ENCODE data around the gene PYGM.

- TF ChIP-seq CBX3 (IDR thresholded peaks at IDR 0.05; ENCODE audit: low read depth), result no peak
- no peak for TF ChIP-seq CTCF (IDR thresholded peaks at IDR 0.05 in 2 of 3, conservative IDR thresholded peaks at IDR 0.05 in 1 of 3; ENCODE audit: borderline replicate concordance in 1 of 3, insufficient read depth in 1 of 3, low read depth in 2 of 3, low read length in 2 of 3)
- no peak for TF ChIP-seq MAX (IDR thresholded peaks at IDR 0.05)
- TF ChIP-seq SRF (IDR thresholded peaks at IDR 0.05; ENCODE audit: low read depth), result no peak
- no peak for TF ChIP-seq JUND (IDR thresholded peaks at IDR 0.05)
- TF ChIP-seq RAD21 (IDR thresholded peaks at IDR 0.05; ENCODE audit: low read depth), result no peak
- TF ChIP-seq POLR2AphosphoS5 (IDR thresholded peaks at IDR 0.05; ENCODE audit: low read depth, low read length), result no peak
- TF ChIP-seq EZH2 (IDR thresholded peaks at IDR 0.05), result no peak
- no peak for TF ChIP-seq POLR2A (IDR thresholded peaks at IDR 0.05; ENCODE audit: borderline replicate concordance, extremely low read depth, insufficient read depth, insufficient read length)
- TF ChIP-seq ZBTB33 (IDR thresholded peaks at IDR 0.05; ENCODE audit: extremely low read depth, insufficient replicate concordance, low read length), result no peak
- no peak for TF ChIP-seq ELF1 (IDR thresholded peaks at IDR 0.05; ENCODE audit: borderline replicate concordance, low read depth)
- TF ChIP-seq SIN3A (IDR thresholded peaks at IDR 0.05; ENCODE audit: low read depth), result no peak
- TF ChIP-seq ZNF274 (IDR thresholded peaks at IDR 0.05; ENCODE audit: low read depth, low read length), result no peak
- no peak for TF ChIP-seq ATF3 (IDR thresholded peaks at IDR 0.05)
Measured at GRCh38 chr11:64758330-64759079, 1.3 kb downstream of the PYGM start.

All from HCT116 (cell line).